OCI-LY7 (cell line): Measurements from ENCODE around the gene ACACA. TPM values are rescaled to one million over a fixed set of nuclear protein-coding genes. Genes with fewer than 3 reads are reported as not detected.

Experiments used
- BruUV-seq: library from RNA; stranded (reverse); fragments of 400-500 nt; replicated peaks from 2 replicates; lab custom pipeline; 2021; lab: Mats Ljungman, UMichigan
- CTCF ChIA-PET: fragments of 300-600 bp; sonication (Branson Sonifier 250); formaldehyde crosslinking; loops from one replicate; lab custom pipeline; 2022; ENCODE audit warnings: antibody characterized with exemption; ENCODE audit not compliant: unreplicated experiment; lab: Charles Lee
- POLR2A ChIA-PET: fragments of 300-600 bp; sonication (Branson Sonifier 250); formaldehyde crosslinking; loops from one replicate; lab custom pipeline; 2022; ENCODE audit warnings: antibody characterized with exemption; lab: Charles Lee
- DNase-seq: peaks from one replicate; pipeline ENCODE4 v3.0.0-alpha.2; 2015; ENCODE audit warnings: low spot score
- H2AFZ ChIP-seq: fragments of 200-600 bp; sonication (generic), shearing (Covaris generic); 2 replicates; pipeline ENCODE4 v1.6.1; 2014; ENCODE audit warnings: mild to moderate bottlenecking, antibody characterized with exemption, low read length, moderate library complexity
- H3K27ac ChIP-seq: fragments of 200-600 bp; sonication (generic); 2 replicates; pipeline ENCODE4 v1.5.1; 2014; ENCODE audit warnings: mixed run types, low read depth, mild to moderate bottlenecking, moderate library complexity, low read length, inconsistent platforms; ENCODE audit not compliant: poor library complexity, severe bottlenecking
- H3K36me3 ChIP-seq: fragments of 200-600 bp; sonication (generic); 2 replicates; pipeline ENCODE4 v1.6.1; 2014; ENCODE audit warnings: mild to moderate bottlenecking, antibody characterized with exemption, low read length, moderate library complexity, mixed read lengths; ENCODE audit not compliant: insufficient read depth
- H3K4me1 ChIP-seq: fragments of 200-600 bp; sonication (generic); 2 replicates; pipeline ENCODE4 v1.5.1; 2014; ENCODE audit warnings: mild to moderate bottlenecking, low read length; ENCODE audit not compliant: insufficient read depth, poor library complexity, severe bottlenecking
- H3K4me2 ChIP-seq: fragments of 200-600 bp; sonication (generic); 2 replicates; pipeline ENCODE4 v1.6.1; 2014; ENCODE audit warnings: mild to moderate bottlenecking, low read length
- H3K4me3 ChIP-seq: fragments of 200-600 bp; sonication (generic); 2 replicates; pipeline ENCODE4 v1.5.1; 2014; ENCODE audit warnings: mild to moderate bottlenecking, low read depth, low read length; ENCODE audit not compliant: poor library complexity, severe bottlenecking
- H3K79me2 ChIP-seq: fragments of 200-600 bp; sonication (generic); 2 replicates; pipeline ENCODE4 v1.6.1; 2016; ENCODE audit warnings: low read depth, mild to moderate bottlenecking, low read length, moderate library complexity, mixed read lengths; ENCODE audit not compliant: insufficient read depth
- H3K9me2 ChIP-seq: fragments of 200-600 bp; sonication (generic); 2 replicates; pipeline ENCODE4 v1.6.1; 2016; ENCODE audit warnings: mild to moderate bottlenecking, low read length, mixed read lengths; ENCODE audit not compliant: insufficient read depth
- H3K9me3 ChIP-seq: fragments of 200-600 bp; sonication (generic); 2 replicates; pipeline ENCODE4 v1.6.1; 2014; ENCODE audit warnings: mild to moderate bottlenecking, mixed run types, low read length, mixed read lengths
- H4K20me1 ChIP-seq: fragments of 200-600 bp; sonication (generic); 2 replicates; pipeline ENCODE4 v1.6.1; 2014; ENCODE audit warnings: mild to moderate bottlenecking, antibody characterized with exemption, low read length, moderate library complexity, mixed read lengths; ENCODE audit not compliant: insufficient read depth
- CTCF ChIP-seq: fragments of 200-600 bp; sonication (generic); conservative IDR thresholded peaks from 2 replicates; pipeline ENCODE4 v1.5.1; 2014; ENCODE audit warnings: mild to moderate bottlenecking, antibody characterized with exemption, low read length, moderate library complexity, mixed read lengths
- EZH2phosphoT487 ChIP-seq: fragments of 200-600 bp; sonication (generic); IDR thresholded peaks from 2 replicates; pipeline ENCODE4 v1.6.1; 2018; ENCODE audit warnings: low read depth, borderline replicate concordance, mild to moderate bottlenecking, mixed run types, antibody characterized with exemption, low read length, moderate library complexity, mixed read lengths
- intact Hi-C: fragments of 100-400 bp; cut with micrococcal nuclease; formaldehyde crosslinking; loops from one replicate; pipeline ENCODE4 v1.10.0; 2022; ENCODE audit not compliant: unreplicated experiment
- total RNA-seq, 2 experiments: library from RNA; depleted of rRNA in 1 of 2; stranded (reverse); fragments of >200 nt in 1 of 2; shearing (Covaris generic) in 1 of 2; gene quantifications; 2 replicates each; pipeline ENCODE4 v1.2.3, GENCODE V29; 2014 to 2022

Gene ACACA
- total RNA-seq, 2 experiments from 2014 or later = 32.1 to 98.3 TPM

- no peaks in the 10 kb centered on the region for H3K9me2 ChIP-seq
- no peak overlapping the region for H3K27ac ChIP-seq
- TF ChIP-seq EZH2phosphoT487 = no peak
- no peak for TF ChIP-seq CTCF
- H4K20me1 ChIP-seq = no peaks in the 10 kb centered on the region
- no peak for DNase-seq
- no TSS peak for BruUV-seq
- intact Hi-C loops = no loop called here
- H3K9me3 ChIP-seq = no peaks in the 10 kb centered on the region
- peaks cover 54% of the 10 kb centered on the region for H3K36me3 ChIP-seq
- no peaks in the 10 kb centered on the region for H3K79me2 ChIP-seq
- H2AFZ ChIP-seq = no peak overlapping the region
- CTCF ChIA-PET = no interaction called here
- H3K4me3 ChIP-seq = no peak overlapping the region
- H3K4me2 ChIP-seq = no peak overlapping the region
- no peaks in the 10 kb centered on the region for H3K4me1 ChIP-seq
- POLR2A ChIA-PET = interaction anchor here (0.6 to 0.7 kb wide), 2 partner anchors 27 to 142 kb away, joined by 3 to 4 read pairs; no protein-coding TSS in a partner anchor
These were observed 122.4 kb downstream of the ACACA start for GRCh38 chr17:37284191-37284590.

DNA sequence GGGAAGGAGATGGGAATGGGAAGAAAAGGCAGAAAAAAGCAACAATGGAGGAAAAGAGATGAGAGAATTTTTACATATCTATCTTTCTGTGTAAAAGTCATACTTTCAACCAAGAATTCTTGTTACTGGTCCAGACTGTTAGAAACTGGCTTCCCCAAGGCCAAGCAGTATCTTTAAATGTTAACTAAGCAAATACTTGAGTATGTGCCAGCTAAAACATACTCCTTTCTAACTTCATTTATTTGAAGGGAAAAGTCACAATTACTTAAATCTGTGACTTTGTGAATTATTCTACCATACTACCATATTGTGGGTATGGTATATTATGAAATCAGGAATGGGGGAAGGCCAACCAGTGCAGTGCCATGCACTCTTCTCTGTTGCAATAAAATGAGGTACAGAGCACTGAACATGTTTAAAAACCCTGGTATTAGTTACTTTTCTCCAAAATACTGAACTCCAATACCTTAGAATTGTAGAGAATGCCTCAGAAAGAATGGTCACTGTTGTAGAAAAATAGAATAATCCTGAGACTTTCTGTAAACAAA, 123.1 kb downstream of the ACACA start:
- no TSS peak for BruUV-seq
- intact Hi-C loops = no loop called here
- no peak overlapping the region for H3K4me3 ChIP-seq
- no peaks in the 10 kb centered on the region for H3K4me1 ChIP-seq
- H3K9me2 ChIP-seq = no peaks in the 10 kb centered on the region
- no peaks in the 10 kb centered on the region for H4K20me1 ChIP-seq
- POLR2A ChIA-PET = no interaction called here
- TF ChIP-seq EZH2phosphoT487 (no peak), CTCF (no peak)
- CTCF ChIA-PET = no interaction called here
- no peak overlapping the region for H3K4me2 ChIP-seq
- peaks cover 54% of the 10 kb centered on the region for H3K36me3 ChIP-seq
- no peaks in the 10 kb centered on the region for H3K9me3 ChIP-seq
- DNase-seq = no peak
- H3K27ac ChIP-seq = no peak overlapping the region
- no peaks in the 10 kb centered on the region for H3K79me2 ChIP-seq
- no peak overlapping the region for H2AFZ ChIP-seq

- Histone ChIP-seq H2AFZ (no peak overlapping the region), H3K27ac (no peak overlapping the region), H3K4me3 (no peak overlapping the region), H3K9me2 (no peaks in the 10 kb centered on the region), H3K36me3 (peaks cover 72% of the 10 kb centered on the region), H4K20me1 (no peaks in the 10 kb centered on the region), H3K4me1 (no peaks in the 10 kb centered on the region), H3K4me2 (no peak overlapping the region), H3K79me2 (no peaks in the 10 kb centered on the region), H3K9me3 (no peaks in the 10 kb centered on the region)
- ChIA-PET CTCF (no interaction called here), POLR2A (no interaction called here)
- TF ChIP-seq EZH2phosphoT487 (no peak), CTCF (no peak)
- BruUV-seq = no TSS peak
- intact Hi-C loops = no loop called here
- no peak for DNase-seq
These were observed 125.8 kb downstream of the ACACA start for GRCh38 chr17:37280841-37281240.
